Hepatocyte (in vitro differentiated cells): ENCODE results near the gene FAM241B. TPM values are rescaled to one million over a fixed set of nuclear protein-coding genes. Genes with fewer than 3 reads are reported as not detected.

Source experiments
- DNase-seq: peaks from one replicate; pipeline ENCODE4 v3.0.0-alpha.2; 2016; ENCODE audit warnings: low spot score
- H2AFZ ChIP-seq: fragments of 200-600 bp; sonication (generic); 2 replicates; pipeline ENCODE4 v1.6.0; 2016; ENCODE audit warnings: antibody characterized with exemption, mild to moderate bottlenecking
- H3K27ac ChIP-seq: fragments of 200-600 bp; sonication (generic); 2 replicates; pipeline ENCODE4 v1.5.1; 2016; ENCODE audit warnings: mild to moderate bottlenecking
- H3K27me3 ChIP-seq: fragments of 200-600 bp; sonication (generic); 2 replicates; pipeline ENCODE4 v1.6.1; 2016
- H3K36me3 ChIP-seq: fragments of 200-600 bp; sonication (generic); replicated peaks from 2 replicates; pipeline ENCODE4 v1.5.1; 2016; ENCODE audit warnings: low read depth; ENCODE audit not compliant: insufficient read depth
- H3K4me1 ChIP-seq: fragments of 200-600 bp; sonication (generic); 2 replicates; pipeline ENCODE4 v1.5.1; 2016; ENCODE audit warnings: mild to moderate bottlenecking, moderate library complexity; ENCODE audit not compliant: insufficient read depth
- H3K4me2 ChIP-seq: fragments of 200-600 bp; sonication (generic); 2 replicates; pipeline ENCODE4 v1.6.0; 2016
- H3K4me3 ChIP-seq: fragments of 200-600 bp; sonication (generic); 2 replicates; pipeline ENCODE4 v1.5.1; 2016; ENCODE audit warnings: mild to moderate bottlenecking
- H3K79me2 ChIP-seq: fragments of 200-600 bp; sonication (generic); 2 replicates; pipeline ENCODE4 v1.6.0; 2017; ENCODE audit warnings: mild to moderate bottlenecking
- H3K9me2 ChIP-seq: fragments of 200-600 bp; sonication (generic); replicated peaks from 2 replicates; pipeline ENCODE4 v1.6.0; 2017; ENCODE audit warnings: mild to moderate bottlenecking; ENCODE audit not compliant: insufficient read depth
- H3K9me3 ChIP-seq: fragments of 200-600 bp; sonication (generic); 2 replicates; pipeline ENCODE4 v1.5.1; 2016; ENCODE audit warnings: low read depth, mild to moderate bottlenecking
- H4K20me1 ChIP-seq: fragments of 200-600 bp; sonication (generic); 2 replicates; pipeline ENCODE4 v1.6.0; 2016; ENCODE audit warnings: mild to moderate bottlenecking; ENCODE audit not compliant: insufficient read depth, poor library complexity, severe bottlenecking
- CTCF ChIP-seq: fragments of 200-600 bp; sonication (generic); IDR thresholded peaks from 2 replicates; pipeline ENCODE4 v1.5.1; 2016; ENCODE audit warnings: antibody characterized with exemption, mild to moderate bottlenecking; ENCODE audit not compliant: poor library complexity
- EZH2 ChIP-seq: fragments of 200-600 bp; sonication (generic); IDR thresholded peaks from 2 replicates; pipeline ENCODE4 v1.6.1; 2016; ENCODE audit warnings: antibody characterized with exemption, mild to moderate bottlenecking, borderline replicate concordance
- EZH2phosphoT487 ChIP-seq: fragments of 200-600 bp; sonication (generic); IDR thresholded peaks from one replicate; pipeline ENCODE4 v1.6.1; 2018; ENCODE audit warnings: antibody characterized with exemption, mild to moderate bottlenecking, low read depth, moderate library complexity; ENCODE audit not compliant: unreplicated experiment, severe bottlenecking
- WGBS: methylation state at CpG from one replicate; pipeline ENCODE4 v1.1.6; 2016; ENCODE audit warnings: low lambda C conversion rate; ENCODE audit errors: missing lambda C conversion rate; 5-methylcytosine and 5-hydroxymethylcytosine counted together
- polyA plus RNA-seq: library from polyadenylated mRNA; unstranded; fragments of >200 nt; fragmentation: Nextera tagmentation; extraction: Ambion mirVana; gene quantifications from 2 replicates; pipeline ENCODE4 v1.2.1, GENCODE V29; 2016
- total RNA-seq: library from RNA; depleted of rRNA; stranded (reverse); fragments of >200 nt; gene quantifications from 2 replicates; pipeline ENCODE4 v1.2.3, GENCODE V29; 2014

FAM241B gene
- total and polyA plus RNA-seq, 2 experiments from 2014 or later, result 3.7 to 13.7 TPM

- no peaks in the 10 kb centered on the region for H3K79me2 ChIP-seq
- H3K4me3 ChIP-seq, result no peak overlapping the region
- H3K9me2 ChIP-seq, result no peaks in the 10 kb centered on the region
- WGBS, result 73% methylated on average over 16 of the region's 16 CpGs
- H3K4me2 ChIP-seq, result no peak overlapping the region
- H3K4me1 ChIP-seq, result no peaks in the 10 kb centered on the region
- H2AFZ ChIP-seq, result no peak overlapping the region
- H3K36me3 ChIP-seq, result no peaks in the 10 kb centered on the region
- no peaks in the 10 kb centered on the region for H4K20me1 ChIP-seq
- H3K27ac ChIP-seq, result no peak overlapping the region
- no peak for DNase-seq
- H3K9me3 ChIP-seq, result no peaks in the 10 kb centered on the region
- TF ChIP-seq EZH2 (no peak), EZH2phosphoT487 (no peak), CTCF (no peak)
- no peaks in the 10 kb centered on the region for H3K27me3 ChIP-seq
These were observed 14.0 kb downstream of the FAM241B start for GRCh38 chr10:69643779-69644657.

DNA sequence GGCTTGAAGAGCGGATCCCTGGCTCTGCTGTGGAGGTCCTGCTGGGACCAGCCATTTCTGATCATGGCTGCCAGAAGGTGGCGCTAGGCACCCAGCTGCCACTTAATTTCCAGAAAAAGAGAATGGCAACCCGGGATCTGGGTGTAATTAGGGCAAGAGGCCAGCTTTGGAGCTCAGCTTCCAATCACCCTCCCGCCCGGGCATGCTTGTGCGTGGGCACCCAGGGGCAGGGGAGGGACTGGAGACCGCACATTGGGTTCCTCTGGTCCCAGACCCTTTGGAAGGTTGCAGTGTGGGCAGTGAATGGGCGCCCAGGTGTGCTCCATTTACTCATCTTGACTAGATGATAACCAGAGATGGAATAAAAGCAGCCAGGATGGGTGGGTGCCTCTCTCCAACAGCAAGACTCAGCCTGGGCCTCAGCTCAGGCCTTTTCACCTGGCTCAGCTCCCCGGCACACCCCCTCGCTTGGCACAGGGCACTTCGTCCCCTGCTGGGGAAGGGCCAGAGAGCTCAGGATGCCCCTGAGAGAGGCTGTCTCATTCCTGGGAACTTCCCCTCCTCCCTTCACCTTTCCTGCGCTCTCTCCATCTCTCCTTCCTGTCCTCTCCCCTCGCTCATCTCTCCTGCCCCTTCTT is 14.7 kb downstream of the FAM241B start:
- Histone ChIP-seq H3K9me3 (no peaks in the 10 kb centered on the region), H3K36me3 (no peaks in the 10 kb centered on the region), H2AFZ (no peak overlapping the region), H3K4me3 (no peak overlapping the region), H3K27ac (no peak overlapping the region), H3K27me3 (no peaks in the 10 kb centered on the region), H4K20me1 (no peaks in the 10 kb centered on the region), H3K4me2 (no peak overlapping the region), H3K9me2 (no peaks in the 10 kb centered on the region), H3K4me1 (no peaks in the 10 kb centered on the region), H3K79me2 (no peaks in the 10 kb centered on the region)
- TF ChIP-seq CTCF, result peak; percentile 88
- no peak for TF ChIP-seq EZH2phosphoT487
- no peak for TF ChIP-seq EZH2
- WGBS, result 54% methylated on average over 13 of the region's 13 CpGs
- peak; percentile 83 for DNase-seq

GRCh38 chr10:69645296-69646184 is 15.5 kb downstream of the FAM241B start:
- Histone ChIP-seq H2AFZ (no peak overlapping the region), H3K27me3 (no peaks in the 10 kb centered on the region), H3K9me2 (no peaks in the 10 kb centered on the region), H3K4me2 (no peak overlapping the region), H3K9me3 (no peaks in the 10 kb centered on the region), H4K20me1 (no peaks in the 10 kb centered on the region), H3K4me1 (no peaks in the 10 kb centered on the region), H3K4me3 (no peak overlapping the region), H3K36me3 (no peaks in the 10 kb centered on the region), H3K79me2 (no peaks in the 10 kb centered on the region), H3K27ac (no peak overlapping the region)
- WGBS, result 89% methylated on average over 24 of the region's 24 CpGs
- DNase-seq, result no peak
- TF ChIP-seq EZH2phosphoT487, result no peak
- TF ChIP-seq CTCF, result no peak
